GM19372 (cell line): ENCODE data around the gene WAPL.
"Not testable (repeated sequence)": the region's sequence is repeated elsewhere in the genome, so short reads cannot be mapped to it uniquely, and the experiment has no call there.

Source experiments
- ATAC-seq: cut with Tn5 transposase; IDR thresholded peaks from one replicate; pipeline ENCODE4 v1.9.1; 2021; ENCODE audit warnings: mild to moderate bottlenecking, low read depth, moderate library complexity; ENCODE audit not compliant: unreplicated experiment

WAPL gene, protein sequence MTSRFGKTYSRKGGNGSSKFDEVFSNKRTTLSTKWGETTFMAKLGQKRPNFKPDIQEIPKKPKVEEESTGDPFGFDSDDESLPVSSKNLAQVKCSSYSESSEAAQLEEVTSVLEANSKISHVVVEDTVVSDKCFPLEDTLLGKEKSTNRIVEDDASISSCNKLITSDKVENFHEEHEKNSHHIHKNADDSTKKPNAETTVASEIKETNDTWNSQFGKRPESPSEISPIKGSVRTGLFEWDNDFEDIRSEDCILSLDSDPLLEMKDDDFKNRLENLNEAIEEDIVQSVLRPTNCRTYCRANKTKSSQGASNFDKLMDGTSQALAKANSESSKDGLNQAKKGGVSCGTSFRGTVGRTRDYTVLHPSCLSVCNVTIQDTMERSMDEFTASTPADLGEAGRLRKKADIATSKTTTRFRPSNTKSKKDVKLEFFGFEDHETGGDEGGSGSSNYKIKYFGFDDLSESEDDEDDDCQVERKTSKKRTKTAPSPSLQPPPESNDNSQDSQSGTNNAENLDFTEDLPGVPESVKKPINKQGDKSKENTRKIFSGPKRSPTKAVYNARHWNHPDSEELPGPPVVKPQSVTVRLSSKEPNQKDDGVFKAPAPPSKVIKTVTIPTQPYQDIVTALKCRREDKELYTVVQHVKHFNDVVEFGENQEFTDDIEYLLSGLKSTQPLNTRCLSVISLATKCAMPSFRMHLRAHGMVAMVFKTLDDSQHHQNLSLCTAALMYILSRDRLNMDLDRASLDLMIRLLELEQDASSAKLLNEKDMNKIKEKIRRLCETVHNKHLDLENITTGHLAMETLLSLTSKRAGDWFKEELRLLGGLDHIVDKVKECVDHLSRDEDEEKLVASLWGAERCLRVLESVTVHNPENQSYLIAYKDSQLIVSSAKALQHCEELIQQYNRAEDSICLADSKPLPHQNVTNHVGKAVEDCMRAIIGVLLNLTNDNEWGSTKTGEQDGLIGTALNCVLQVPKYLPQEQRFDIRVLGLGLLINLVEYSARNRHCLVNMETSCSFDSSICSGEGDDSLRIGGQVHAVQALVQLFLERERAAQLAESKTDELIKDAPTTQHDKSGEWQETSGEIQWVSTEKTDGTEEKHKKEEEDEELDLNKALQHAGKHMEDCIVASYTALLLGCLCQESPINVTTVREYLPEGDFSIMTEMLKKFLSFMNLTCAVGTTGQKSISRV (N-terminal part only)

DNA sequence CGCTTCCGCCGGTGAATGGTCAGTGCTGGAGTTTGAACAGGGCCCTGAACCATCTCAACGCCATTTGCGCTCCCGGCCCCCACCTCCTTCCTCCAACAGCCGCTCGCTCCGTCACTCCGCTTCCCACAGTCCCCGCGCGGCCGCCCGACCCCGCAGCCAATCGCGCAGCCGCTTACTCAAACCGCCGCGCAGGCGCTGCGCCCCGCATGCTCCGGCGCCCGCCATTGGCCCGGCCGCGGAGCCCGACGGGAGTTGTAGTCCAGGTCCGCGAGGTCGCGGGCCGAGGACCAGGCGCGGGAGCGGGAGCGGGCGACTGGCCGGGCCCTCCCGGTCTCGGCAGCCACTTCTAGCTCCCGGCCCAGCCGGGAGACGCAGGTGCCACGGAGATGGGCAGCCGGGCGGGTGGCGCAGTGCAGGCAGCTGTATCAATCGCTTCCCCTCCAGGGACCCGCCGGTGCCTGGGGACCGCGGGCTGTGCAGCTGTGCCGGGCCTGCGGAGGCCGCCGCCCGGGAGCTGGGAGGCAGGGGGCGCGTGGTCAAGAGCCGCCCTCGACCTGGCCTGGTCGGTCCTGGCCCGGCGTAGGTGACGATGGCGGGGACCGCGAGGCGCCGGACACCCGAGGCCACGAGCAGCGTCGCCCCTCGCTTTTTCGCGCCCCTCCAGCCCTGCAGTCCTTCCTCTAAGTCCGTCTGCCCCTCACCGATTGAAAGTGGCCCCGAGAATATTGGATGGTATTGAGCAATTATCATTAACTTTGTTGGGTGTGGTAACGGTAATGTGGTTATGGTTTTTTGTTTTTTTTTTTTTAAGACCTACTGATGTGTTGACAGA lies at the start of gene WAPL:
Gene WAPL, minus strand, starts transcription at position 115 of the 832 bp plus-strand sequence. CDS start 3,723 bp downstream, outside the sequence.
- ATAC-seq: peak; percentile 94

DNA sequence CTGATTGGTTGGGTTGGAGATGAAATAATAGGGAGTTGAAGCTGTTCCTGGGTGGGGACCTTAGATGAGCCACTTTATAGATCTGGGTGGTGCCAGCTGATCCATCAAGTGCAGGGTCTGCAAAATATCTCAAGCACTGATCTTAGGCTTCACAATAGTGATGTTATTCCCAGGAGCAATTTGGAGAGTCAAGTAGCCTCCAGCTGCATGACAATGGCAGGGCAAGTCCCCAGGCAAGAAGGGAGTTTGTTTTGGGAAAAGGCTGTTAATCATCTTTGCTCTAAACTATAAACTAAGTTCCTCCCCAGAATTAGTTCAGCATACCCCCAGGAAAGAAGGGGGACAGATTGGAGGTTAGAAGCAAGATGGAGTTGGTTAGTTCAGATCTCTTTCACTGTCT lies 47.7 kb upstream of the WAPL start:
- ATAC-seq: no peak

DNA sequence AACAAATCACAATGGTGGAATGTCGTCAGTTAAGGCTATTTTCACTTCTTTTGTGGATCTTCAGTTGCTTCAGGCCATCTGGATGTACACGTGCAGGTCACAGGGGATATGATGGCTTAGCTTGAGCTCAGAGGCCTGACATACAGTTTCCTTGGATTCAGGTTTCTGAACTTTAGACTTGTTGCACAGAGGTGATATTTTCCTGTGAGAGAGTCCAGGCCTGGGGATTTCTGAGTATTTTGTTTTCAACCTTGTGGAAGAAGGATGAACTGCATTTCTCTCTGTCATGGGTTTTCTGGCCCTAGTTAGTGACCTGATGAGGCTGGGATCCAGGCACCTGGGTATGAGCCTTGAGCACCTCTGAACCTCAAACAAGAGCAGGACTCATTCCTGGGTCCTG lies 44.9 kb upstream of the WAPL start:
- not testable (repeated sequence) for ATAC-seq

DNA sequence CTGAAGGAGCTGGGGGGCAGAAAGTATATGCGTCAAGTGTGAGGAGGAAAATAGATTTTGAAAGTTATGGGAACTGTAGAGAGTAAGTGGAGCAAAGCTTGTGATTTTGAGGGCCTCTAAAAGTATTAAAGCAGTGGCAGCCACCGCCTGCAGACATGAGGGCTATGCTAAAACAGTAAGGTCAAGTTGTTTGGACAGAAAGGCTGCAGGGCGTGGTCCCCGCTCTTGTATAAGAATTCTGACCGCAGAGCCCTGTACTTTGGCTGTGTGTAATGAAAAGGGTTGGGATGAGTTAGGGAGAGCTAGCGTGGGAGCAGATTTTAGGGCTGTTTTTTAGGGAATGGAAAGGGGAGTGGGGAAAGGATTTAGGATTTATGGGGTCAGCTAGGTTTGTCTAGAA lies 41.7 kb upstream of the WAPL start:
- ATAC-seq: not testable (repeated sequence)

DNA sequence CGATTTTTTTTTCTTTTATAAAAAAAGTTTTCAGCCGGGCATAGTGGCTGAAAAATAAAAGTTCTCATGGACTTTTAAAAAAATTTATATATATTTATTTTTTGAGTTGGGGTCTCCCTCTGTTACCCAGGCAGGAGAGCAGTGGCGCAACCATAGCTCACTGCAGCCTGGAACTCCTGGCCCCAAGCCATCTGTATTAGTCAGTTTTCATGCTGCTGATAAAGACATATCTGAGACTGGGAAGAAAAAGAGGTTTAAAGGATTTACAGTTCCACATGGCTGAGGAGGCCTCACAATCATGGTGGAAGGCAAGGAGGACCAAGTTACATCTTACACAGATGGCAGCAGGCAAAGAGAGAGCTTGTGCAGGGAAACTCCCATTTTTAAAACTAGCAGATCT lies 37.1 kb upstream of the WAPL start:
- not testable (repeated sequence) for ATAC-seq

DNA sequence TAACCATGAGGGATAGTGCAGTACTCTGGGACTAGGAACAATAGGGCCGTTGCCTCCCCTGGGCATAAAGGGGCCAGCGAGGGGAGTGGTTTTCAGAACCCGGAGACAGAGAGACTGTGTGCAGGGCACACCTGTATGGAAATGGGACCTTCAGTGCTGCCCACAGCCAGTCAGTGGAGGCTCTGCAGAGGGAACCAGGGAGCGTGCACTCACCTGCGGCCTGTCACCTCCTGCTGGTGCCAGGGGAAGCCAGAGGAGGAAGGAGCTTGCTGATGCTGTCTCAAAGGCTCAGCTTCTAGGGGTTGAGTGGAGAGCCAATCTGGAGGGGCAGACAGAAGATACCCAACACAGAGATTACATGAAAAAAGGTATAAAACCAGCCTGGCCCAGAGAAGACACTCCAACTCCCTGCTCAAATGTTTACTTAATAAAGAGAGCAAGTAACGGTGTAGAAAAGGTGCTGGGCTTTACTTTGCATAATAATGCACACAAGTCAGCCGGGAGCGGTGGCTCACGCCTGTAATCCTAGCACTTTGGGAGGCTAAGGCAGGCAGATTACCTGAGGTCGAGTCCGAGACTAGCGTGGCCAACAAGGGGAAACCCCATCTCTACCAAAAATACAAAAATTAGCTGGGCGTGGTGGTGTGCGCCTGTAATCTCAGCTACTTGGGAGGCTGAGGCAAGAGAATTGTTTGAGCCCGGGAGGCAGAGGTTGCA lies 35.5 kb upstream of the WAPL start:
- no peak for ATAC-seq

DNA sequence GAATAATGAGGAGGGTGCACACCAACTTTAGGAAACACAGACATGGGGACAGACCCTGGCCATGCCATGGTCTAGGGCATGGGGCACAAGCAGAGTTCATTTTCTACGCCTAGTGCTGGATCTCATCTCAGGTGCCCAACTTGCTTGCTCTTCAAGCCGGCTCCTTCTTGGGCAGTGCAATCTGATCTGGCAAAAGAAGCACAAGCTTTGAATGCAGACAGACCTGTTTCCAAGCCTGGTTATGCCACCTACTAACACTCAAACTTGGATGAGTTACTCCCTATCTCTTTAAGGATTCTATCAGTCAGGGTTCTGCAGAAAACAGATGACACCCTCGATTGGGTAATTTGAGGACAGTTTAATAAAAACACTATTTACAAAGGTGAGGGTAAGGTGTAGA lies 34.9 kb upstream of the WAPL start:
- ATAC-seq: no peak

DNA sequence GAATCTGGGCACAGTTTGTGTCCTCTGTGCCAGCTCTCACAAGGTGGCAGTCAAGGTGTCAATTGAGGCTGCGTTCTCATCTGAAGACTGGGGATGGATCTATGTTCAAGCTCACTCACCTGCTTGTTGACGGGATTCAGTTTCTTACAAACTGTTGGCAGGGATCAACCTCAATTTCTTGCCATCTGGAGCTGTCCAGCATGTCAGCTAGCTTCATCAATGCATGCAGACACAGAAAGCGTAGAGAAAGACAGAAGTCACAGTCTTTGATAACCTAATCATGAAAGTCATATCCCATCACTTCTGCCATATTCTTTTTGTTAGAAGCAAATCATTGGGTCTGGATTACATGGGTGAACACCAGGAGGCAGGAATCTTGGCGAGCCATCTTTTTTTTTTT lies 32.0 kb upstream of the WAPL start:
- ATAC-seq: no peak

DNA sequence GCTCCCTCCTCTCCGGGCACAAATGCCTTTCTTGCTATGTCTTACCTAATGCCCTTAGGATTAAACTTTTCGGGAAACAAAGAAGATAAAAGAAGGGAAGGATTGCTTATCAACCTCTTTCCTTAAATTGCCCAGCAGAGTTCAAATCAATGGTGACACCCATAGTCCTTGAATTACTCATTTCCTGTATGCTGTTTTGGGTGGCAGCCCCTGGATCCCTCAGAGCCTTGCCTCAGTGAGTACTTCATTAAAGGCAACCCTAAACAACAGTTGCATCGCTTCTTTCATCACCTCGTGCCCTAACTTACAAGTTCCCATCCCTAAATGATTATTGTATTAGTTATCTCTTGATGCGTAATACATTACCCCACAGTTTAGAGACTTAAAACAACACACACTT lies 31.6 kb upstream of the WAPL start:
- no peak for ATAC-seq

DNA sequence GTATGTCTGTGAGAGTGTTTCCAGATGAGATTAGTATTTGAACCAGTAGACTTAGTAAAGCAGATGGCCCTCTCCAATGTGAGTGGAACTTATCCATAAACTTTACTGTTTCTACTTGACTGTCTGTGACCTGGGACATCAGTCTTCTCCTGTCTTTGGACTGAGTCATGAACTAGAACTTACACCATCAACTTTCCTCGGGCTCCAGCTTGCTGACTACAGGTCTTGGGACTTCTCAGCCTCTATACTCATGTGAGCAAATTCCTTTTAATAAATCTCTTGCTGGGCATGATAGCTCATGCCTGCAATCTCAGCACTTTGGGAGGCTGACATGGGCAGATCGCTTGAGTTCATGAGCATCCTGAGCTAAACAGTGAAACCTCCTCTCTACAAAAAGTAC lies 25.7 kb upstream of the WAPL start:
- ATAC-seq: no peak

DNA sequence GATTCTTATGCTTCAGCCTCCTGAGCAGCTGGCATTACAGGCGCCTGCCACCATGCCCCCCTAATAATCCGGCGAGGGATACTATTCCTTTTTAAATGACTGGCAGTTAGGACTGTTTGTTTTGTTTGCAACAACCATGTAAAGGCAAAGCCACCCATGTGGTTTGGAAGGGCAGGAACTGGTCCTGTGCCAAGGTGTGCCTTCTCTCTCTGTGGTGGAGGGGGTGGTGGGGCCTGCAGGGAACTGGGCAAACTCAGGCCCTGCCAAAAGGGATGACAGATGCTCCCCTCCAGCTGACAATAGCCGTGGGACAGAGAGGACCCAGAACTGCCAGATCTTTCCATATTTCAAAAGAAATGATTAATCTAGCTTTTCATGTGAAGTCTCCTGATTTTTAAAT lies 23.5 kb upstream of the WAPL start:
- ATAC-seq: no peak

DNA sequence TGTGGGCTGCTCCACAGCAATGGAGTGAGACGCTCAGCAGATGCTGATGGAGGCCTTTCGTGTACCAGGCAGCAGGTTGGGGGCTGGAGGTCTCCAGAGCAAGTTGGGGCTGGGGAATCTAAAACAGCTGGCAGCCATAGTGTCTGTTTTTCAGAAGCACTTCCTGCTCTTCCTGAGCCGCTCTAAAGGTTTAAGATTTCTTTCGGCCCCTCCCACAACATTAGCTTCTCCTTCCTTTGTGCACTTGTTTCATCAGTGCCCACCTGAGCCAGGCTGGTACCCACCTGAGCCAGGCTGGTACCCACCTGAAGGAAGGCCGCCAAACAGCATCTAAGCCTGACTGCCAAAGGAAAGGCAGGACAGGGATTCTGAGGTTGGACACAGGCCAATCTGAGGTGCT lies 18.4 kb upstream of the WAPL start:
- ATAC-seq: no peak

DNA sequence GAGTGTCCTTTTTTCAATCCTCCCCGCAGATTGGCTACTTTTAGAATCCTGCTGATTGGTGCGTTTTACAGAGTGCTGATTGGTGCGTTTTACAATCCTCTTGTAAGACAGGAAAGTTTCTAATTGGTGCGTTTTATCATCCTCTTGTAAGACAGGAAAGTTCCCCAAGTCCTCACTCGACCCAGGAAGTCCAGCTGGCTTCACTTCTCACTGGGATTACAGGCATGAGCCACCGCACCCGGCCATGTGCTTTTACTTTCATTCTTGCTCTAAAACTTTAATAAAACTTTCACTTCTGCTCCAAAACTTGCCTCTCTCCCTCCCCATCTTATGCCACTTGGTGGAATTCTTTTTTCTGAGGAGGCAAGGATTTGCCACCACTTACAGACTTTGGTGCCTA lies 17.0 kb upstream of the WAPL start:
- ATAC-seq: no peak

DNA sequence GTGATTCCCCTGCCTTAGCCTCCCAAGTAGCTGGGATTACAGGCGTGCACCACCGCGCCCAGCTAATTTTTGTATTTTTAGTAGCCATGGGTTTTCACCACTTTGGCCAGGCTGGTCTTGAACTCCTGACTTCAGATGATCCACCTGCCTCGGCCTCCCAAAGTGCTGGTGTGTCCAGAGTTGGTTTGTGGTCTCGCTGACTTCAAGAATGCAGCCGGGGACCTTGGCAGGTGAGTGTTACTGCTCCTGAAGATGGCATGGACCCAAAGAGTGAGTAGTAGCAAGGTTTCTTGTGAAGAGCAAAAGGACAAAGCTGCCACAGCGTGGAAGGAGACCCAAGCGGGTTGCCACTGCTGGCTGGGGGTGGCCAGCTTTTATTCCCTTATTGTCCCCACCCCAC lies 16.4 kb upstream of the WAPL start:
- not testable (repeated sequence) for ATAC-seq

DNA sequence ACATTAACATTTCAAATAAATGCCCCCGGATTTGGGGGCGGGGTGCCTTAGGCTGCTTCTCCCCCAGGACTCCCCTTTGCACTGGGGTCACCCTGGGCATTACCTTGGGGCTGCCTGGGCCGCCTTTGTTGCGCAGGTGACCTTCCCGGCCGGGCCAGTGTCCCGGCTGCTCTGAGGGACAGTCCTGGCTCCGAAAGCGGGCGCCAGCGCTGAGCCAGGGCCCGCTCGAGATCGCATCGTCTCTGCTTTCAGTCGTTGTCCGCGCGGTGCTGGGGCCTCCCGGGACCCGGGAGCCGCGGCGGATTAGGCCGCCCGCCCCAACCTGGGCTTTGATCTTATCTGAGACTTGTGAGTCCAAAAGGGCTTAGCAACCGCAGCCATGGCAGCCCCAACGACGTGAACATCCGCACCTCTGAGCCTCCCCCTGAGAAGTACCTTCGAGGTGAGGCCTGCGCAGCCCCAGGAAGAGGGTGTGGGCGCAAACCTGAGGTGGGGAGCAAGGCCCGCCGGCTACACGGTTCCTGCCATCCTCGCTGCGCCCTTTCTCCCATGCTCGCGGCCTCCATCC lies 14.8 kb upstream of the WAPL start:
- no peak for ATAC-seq

DNA sequence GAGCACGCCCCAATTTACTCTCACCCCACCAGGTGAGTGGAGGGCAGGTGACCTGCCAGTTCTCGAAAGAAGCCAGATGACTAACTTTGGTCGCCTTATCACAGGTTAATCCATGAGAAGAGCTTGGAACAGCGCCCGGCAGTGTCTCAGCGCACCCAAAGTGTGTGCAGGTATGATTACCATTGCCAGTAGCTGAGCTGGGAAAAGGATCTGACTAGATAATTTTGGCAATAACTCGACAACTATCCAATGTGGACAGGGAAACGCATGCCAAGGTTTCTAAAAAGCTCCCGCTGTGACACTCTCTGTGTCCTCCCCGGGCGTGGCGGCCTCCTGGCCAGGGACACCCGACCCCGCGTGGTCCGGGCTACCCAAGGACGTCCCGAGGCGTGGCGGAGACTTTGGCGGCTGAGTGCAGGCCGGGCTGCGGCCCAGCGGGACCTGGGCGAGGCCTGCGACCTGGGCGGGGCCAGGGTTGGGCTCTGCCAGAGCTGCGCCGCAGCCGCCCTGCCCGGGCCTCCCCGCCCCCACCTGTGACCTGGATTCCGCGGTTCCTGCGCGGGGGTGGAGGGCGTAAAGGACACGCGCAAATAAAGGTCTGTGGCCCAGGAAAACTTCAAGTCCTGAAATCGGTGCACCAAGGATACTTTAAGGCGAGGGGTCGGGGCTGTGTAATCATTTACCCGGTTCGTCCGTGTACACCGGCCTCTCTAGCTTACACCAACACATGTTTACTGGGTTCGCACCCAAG lies 13.7 kb upstream of the WAPL start:
- no peak for ATAC-seq

DNA sequence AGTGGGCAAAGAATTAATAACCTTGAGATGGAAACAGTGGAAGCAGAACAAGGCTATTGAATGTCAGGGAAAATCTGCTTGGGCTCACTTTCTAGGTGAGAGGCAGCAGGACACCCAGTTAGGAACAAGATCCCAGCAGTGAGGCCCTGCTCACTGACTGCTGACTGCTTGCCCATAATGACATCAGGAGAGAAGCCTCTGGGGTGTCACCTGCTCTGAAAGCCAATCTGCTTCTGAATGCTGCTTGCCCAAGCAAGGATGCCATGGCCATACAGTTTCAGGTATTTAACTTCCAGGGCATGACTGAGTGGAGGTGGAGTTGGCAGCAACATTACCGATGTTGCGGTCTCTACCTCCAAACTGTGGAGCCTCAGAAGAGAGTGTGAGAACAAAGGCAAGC lies 11.7 kb upstream of the WAPL start:
- no peak for ATAC-seq

DNA sequence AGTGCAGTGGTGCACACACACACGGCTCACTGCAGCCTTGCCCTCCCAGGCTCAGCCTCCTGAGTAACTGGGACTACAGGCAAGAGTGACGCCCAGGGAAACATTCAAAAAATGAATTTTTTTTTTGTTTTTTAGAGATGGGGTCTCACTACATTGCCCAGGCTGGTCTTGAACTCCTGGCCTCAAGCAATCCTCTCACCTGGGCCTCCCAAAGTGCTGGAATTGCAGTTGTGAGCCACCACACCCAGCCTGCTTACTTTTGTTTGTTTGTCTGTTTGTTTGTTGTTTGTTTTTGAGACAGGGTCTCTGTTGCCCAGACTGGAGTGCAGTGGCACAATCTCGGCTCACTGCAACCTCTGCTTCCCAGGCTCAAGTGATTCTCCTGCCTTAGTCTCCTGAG lies 7.1 kb upstream of the WAPL start:
- not testable (repeated sequence) for ATAC-seq

DNA sequence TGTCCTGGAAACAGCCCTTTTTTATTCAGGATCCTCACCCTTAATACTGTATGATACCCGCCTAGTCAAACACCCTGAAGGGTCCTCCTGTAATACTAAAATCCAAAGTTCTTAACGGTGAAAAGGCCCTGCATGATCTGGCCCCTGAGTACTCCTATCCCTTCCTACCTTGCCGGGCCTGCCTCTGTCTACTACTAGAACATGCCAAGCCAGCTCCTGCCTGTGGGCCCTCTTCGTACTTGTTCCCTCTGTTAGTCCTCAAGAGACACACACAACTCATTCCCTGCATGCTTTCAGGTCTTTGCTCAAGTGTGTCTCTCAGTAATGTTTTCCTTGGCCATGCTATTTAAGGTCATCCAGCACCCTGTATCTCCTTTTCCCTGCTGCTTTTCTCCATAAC lies 5.0 kb upstream of the WAPL start:
- no peak for ATAC-seq
